ENCODE measurements around the gene FXYD5.

- TF ChIP-seq EP300 (IDR thresholded peaks at IDR 0.05) (no peak), CTCF (IDR thresholded peaks at IDR 0.05) (no peak), POLR2AphosphoS5 (IDR thresholded peaks at IDR 0.05) (no peak), POLR2A (IDR thresholded peaks at IDR 0.05) (no peak)
Measured at GRCh38 chr19:35146746-35147459, 7.6 kb upstream of the FXYD5 start.

All from stomach (tissue), 4 donors.